GM12878 (cell line): Measurements from ENCODE around the gene PTMA. TPM values are rescaled to one million over a fixed set of nuclear protein-coding genes. Genes with fewer than 3 reads are reported as not detected.

ENCODE experiments used
- ATAC-seq: fragments of 200-7000 bp; cut with Tn5 transposase; 3 replicates; pipeline ENCODE4 v1.9.1; 2020; ENCODE audit warnings: mild to moderate bottlenecking, moderate library complexity
- BruUV-seq: library from RNA; stranded (reverse); fragments of 400-500 nt; replicated peaks from 2 replicates; lab custom pipeline; 2021; lab: Mats Ljungman, UMichigan
- CTCF ChIA-PET: fragments of 300-600 bp; sonication (Branson Sonifier 250); formaldehyde crosslinking; extraction: SDS; loops from one replicate; lab custom pipeline; 2021; ENCODE audit warnings: inconsistent platforms; lab: Yijun Ruan, JAX
- POLR2A ChIA-PET: fragments of 350-600 bp; formaldehyde crosslinking; extraction: SDS; loops from one replicate; lab custom pipeline; 2021; ENCODE audit warnings: inconsistent platforms; lab: Charles Lee
- RAD21 ChIA-PET: fragments of 300-600 bp; sonication (Branson Sonifier 250); formaldehyde crosslinking; loops from one replicate; lab custom pipeline; 2023; ENCODE audit warnings: antibody characterized with exemption; ENCODE audit not compliant: unreplicated experiment; lab: Charles Lee
- SMC1A ChIA-PET: fragments of 300-600 bp; sonication (Branson Sonifier 250); formaldehyde crosslinking; loops from one replicate; lab custom pipeline; 2023; ENCODE audit not compliant: unreplicated experiment, uncharacterized antibody; lab: Charles Lee
- DNase-seq: peaks from one replicate; pipeline ENCODE4 v3.0.0-alpha.2; 2011; ENCODE audit warnings: low read depth, low spot score
- FAIRE-seq: peaks from 3 replicates; lab custom pipeline; 2011; peaks lifted over from hg19 to GRCh38; lab: Jason Lieb, UNC
- H2AFZ ChIP-seq: 2 replicates; pipeline ENCODE4 v1.6.0; 2011; ENCODE audit warnings: low read depth, low read length, control low read depth; ENCODE audit not compliant: control insufficient read depth
- H3K27ac ChIP-seq: 2 replicates; pipeline ENCODE4 v1.5.1; 2011; ENCODE audit warnings: control low read depth; ENCODE audit not compliant: control insufficient read depth, insufficient read depth
- H3K27me3 ChIP-seq, 2 experiments: replicated peaks in 1 of 2; 2 replicates each; pipeline versions ENCODE4 v1.6.0 to v1.6.1; 2011; ENCODE audit warnings: low read length in 1 of 2; ENCODE audit not compliant: control insufficient read depth in 2 of 2, insufficient read depth in 2 of 2
- H3K36me3 ChIP-seq, 2 experiments: 2 replicates each; pipeline ENCODE4 v1.5.1; 2011; ENCODE audit warnings: low read length in 1 of 2; ENCODE audit not compliant: control insufficient read depth in 2 of 2, insufficient read depth in 2 of 2
- H3K4me1 ChIP-seq: 2 replicates; pipeline ENCODE4 v1.6.1; 2011; ENCODE audit warnings: mild to moderate bottlenecking, low read length, moderate library complexity, mixed read lengths; ENCODE audit not compliant: control insufficient read depth, insufficient read depth
- H3K4me2 ChIP-seq: 2 replicates; pipeline ENCODE4 v1.6.0; 2011; ENCODE audit warnings: control low read depth; ENCODE audit not compliant: control insufficient read depth, insufficient read depth
- H3K4me3 ChIP-seq: fragments of 200-600 bp; sonication (generic); 2 replicates; pipeline ENCODE4 v1.5.1; 2016
- H3K79me2 ChIP-seq: 2 replicates; pipeline ENCODE4 v1.6.0; 2011; ENCODE audit warnings: low read length; ENCODE audit not compliant: control insufficient read depth, insufficient read depth
- H3K9ac ChIP-seq: 2 replicates; pipeline ENCODE4 v1.8.0; 2011; ENCODE audit warnings: low read length, control low read depth, mixed read lengths; ENCODE audit not compliant: control insufficient read depth, insufficient read depth
- H3K9me3 ChIP-seq: replicated peaks from 3 replicates; pipeline ENCODE4 v1.5.1; 2011; ENCODE audit warnings: mild to moderate bottlenecking, low read length; ENCODE audit not compliant: control insufficient read depth, insufficient read depth
- H4K20me1 ChIP-seq: 2 replicates; pipeline ENCODE4 v1.6.0; 2011; ENCODE audit not compliant: control insufficient read depth, insufficient read depth
- CEBPB ChIP-seq, 2 experiments: fragments of 150-350 bp in 1 of 2; IDR thresholded peaks; 2 replicates each; pipeline ENCODE4 v1.6.1; 2012 to 2014; ENCODE audit warnings: low read depth in 2 of 2, low read length in 2 of 2, borderline replicate concordance in 1 of 2, inconsistent platforms in 1 of 2
- NR2C2 ChIP-seq: IDR thresholded peaks from 2 replicates; pipeline ENCODE4 v1.6.1; 2011; ENCODE audit warnings: borderline replicate concordance, low read depth; ENCODE audit not compliant: control insufficient read depth, insufficient read length
- TCF12 ChIP-seq: IDR thresholded peaks from 2 replicates; pipeline ENCODE4 v1.6.1; 2011; ENCODE audit warnings: low read depth, mild to moderate bottlenecking, low read length
- WGBS: methylation state at CpG from one replicate; pipeline ENCODE4 v1.1.6; 2016; ENCODE audit warnings: low lambda C conversion rate; ENCODE audit not compliant: insufficient replicate concordance, insufficient coverage; ENCODE audit errors: missing lambda C conversion rate; 5-methylcytosine and 5-hydroxymethylcytosine counted together
- in situ Hi-C: fragments of 300-500 bp; cut with MboI; formaldehyde crosslinking; loops from 9 replicates; pipeline ENCODE4 v1.14.3; 2018; ENCODE audit warnings: mixed read lengths
- intact Hi-C: fragments of 100-400 bp; cut with micrococcal nuclease; formaldehyde crosslinking; loops from one replicate; pipeline ENCODE4 v1.14.2; 2022; ENCODE audit not compliant: unreplicated experiment
- polyA plus RNA-seq, 11 experiments: library from polyadenylated mRNA; depleted of rRNA in 4 of 11; unstranded in 6 of 11; stranded (reverse) in 5 of 11; fragments of >200 nt; fragmentation: Nextera tagmentation in 4 of 11; fragmentation: Illumina TruSeq in 1 of 11; extraction: Ambion mirVana in 4 of 11; extraction: Trizol in 1 of 11; gene quantifications; 1 replicate in 1 of 11; 2 replicates in 10 of 11; pipeline versions ENCODE4 v1.2.1 to v1.2.3, GENCODE V29; 2011 to 2016; ENCODE audit warnings: inconsistent platforms in 2 of 11, missing spikeins in 2 of 11, low read depth in 1 of 11
- small RNA-seq: library from RNA; depleted of rRNA; stranded (forward); fragments of <200 nt; gene quantifications from one replicate; pipeline ENCODE3, GENCODE V24; 2014
- total RNA-seq, 4 experiments: library from RNA; depleted of rRNA in 3 of 4; stranded (reverse); fragments of >200 nt in 3 of 4; fragmentation: Illumina TruSeq in 1 of 4; extraction: Trizol in 1 of 4; gene quantifications; 2 replicates each; pipeline versions ENCODE4 v1.2.1 to v1.2.3, GENCODE V29; 2013 to 2021

PTMA gene
- total and polyA plus RNA-seq, 10 of the 15 experiments (the other 5 are each of a cell fraction or from before 2014, with no cell fraction given), result 1,144 to 5,018 (median 3,464) TPM

DNA sequence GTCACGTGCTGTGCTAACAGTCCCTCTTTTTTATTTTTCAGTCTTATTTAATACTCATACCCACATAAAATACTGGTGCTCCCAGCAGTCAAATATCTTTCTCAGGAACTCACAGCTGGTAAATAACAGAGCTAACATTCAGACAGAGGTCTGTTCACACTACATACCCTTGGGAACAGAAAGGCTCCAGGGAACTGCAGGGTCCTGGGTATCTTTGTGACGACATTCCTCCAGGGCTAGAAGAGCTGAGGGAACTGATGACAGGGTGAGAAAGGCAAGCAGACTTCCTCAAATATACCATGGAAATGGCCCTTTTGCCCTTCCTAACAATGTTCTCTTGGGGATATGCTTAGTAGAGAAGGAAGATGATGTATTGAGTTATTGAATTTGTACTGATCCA, 53.4 kb downstream of the PTMA start:
- TF ChIP-seq NR2C2 (no peak), CEBPB (IDR thresholded peaks at IDR 0.05; ENCODE audit: borderline replicate concordance in 1 of 2, low read depth in 2 of 2, low read length in 2 of 2) (no peak), TCF12 (no peak)
- H3K27ac ChIP-seq, result no peak overlapping the region
- ChIA-PET POLR2A (interaction anchor here (0.6 to 0.7 kb wide), 2 partner anchors 21 to 483 kb away, joined by 3 to 7 read pairs; no protein-coding TSS in a partner anchor), CTCF (interaction anchor here (0.5 to 1.9 kb wide), 9 partner anchors 9 to 136 kb away, joined by 3 to 6 read pairs (median 4); no protein-coding TSS in a partner anchor), RAD21 (interaction anchor here (1.5 kb wide), 1 partner anchor 47 kb away, joined by 7 read pairs; no protein-coding TSS in a partner anchor), SMC1A (interaction anchor here (0.6 to 2.3 kb wide), 4 partner anchors 8 to 101 kb away, joined by 3 to 10 read pairs (median 4); no protein-coding TSS in a partner anchor)
- BruUV-seq, result no TSS peak
- no peaks in the 10 kb centered on the region for H4K20me1 ChIP-seq
- FAIRE-seq (no peak), DNase-seq (no peak), ATAC-seq (no peak)
- no peaks in the 10 kb centered on the region for H3K27me3 ChIP-seq
- WGBS, result 96% methylated on average over 2 of the region's 2 CpGs
- in situ Hi-C loops (no loop called here), intact Hi-C loops (no loop called here)
- H2AFZ ChIP-seq, result no peak overlapping the region
- H3K79me2 ChIP-seq, result no peaks in the 10 kb centered on the region
- H3K9me3 ChIP-seq, result no peaks in the 10 kb centered on the region
- no peak overlapping the region for H3K9ac ChIP-seq
- H3K36me3 ChIP-seq, result no peaks in the 10 kb centered on the region; a peak in 1 of 4 replicates
- H3K4me3 ChIP-seq, result no peak overlapping the region
- peaks cover 7% of the 10 kb centered on the region for H3K4me1 ChIP-seq
- no peak overlapping the region for H3K4me2 ChIP-seq

Small RNA genes lying within 50 kb of the gene (small RNA-seq; reads per million reads assigned to genes)
- gene RF00015, result not detected

Other genes with a start within 250 kb of the PTMA start
- gene NCL, start 244.0 kb upstream of the PTMA start, total RNA-seq (2014; rRNA removed), result 301 and 317 TPM in 2 replicates
- 459 and 461 TPM in 2 replicates for gene NCL, start 244.0 kb upstream of the PTMA start, total RNA-seq (2014; rRNA removed; fragmentation: Illumina TruSeq; extraction: Trizol)
- gene NCL, start 244.0 kb upstream of the PTMA start, total RNA-seq (2021), result 900 and 966 TPM in 2 replicates
- 176 and 189 TPM in 2 replicates for gene NCL, start 244.0 kb upstream of the PTMA start, polyA plus RNA-seq (2011; rRNA removed)
- gene NCL, start 244.0 kb upstream of the PTMA start, polyA plus RNA-seq (2014; fragmentation: Illumina TruSeq; extraction: Trizol), result 1,046 and 1,376 TPM in 2 replicates
- 100 to 1,000 TPM; 123 to 251 TPM for gene NCL, start 244.0 kb upstream of the PTMA start, polyA plus RNA-seq (2014; fragmentation: Nextera tagmentation; extraction: Ambion mirVana)
- 593 and 599 TPM in 2 replicates for gene NCL, start 244.0 kb upstream of the PTMA start, polyA plus RNA-seq (2014; rRNA removed)
- gene NCL, start 244.0 kb upstream of the PTMA start, polyA plus RNA-seq (2016; fragmentation: Nextera tagmentation; extraction: Ambion mirVana), result 1,000 to 10,000 TPM; 1,206 to 1,207 TPM
- gene NMUR1, start 178.1 kb upstream of the PTMA start, total RNA-seq (2014; rRNA removed), result under 0.01 and 0.05 TPM in 2 replicates
- gene NMUR1, start 178.1 kb upstream of the PTMA start, total RNA-seq (2014; rRNA removed; fragmentation: Illumina TruSeq; extraction: Trizol), result not detected in 2 replicates
- 0.08 TPM in 1 of 2 replicates, not detected in the other for gene NMUR1, start 178.1 kb upstream of the PTMA start, total RNA-seq (2021)
- 0.01 and 0.03 TPM in 2 replicates for gene NMUR1, start 178.1 kb upstream of the PTMA start, polyA plus RNA-seq (2011; rRNA removed)
- not detected in 2 replicates for gene NMUR1, start 178.1 kb upstream of the PTMA start, polyA plus RNA-seq (2014; fragmentation: Illumina TruSeq; extraction: Trizol)
- under 1 TPM in 1 of 2 experiments, not detected in 1; 0.02 TPM for gene NMUR1, start 178.1 kb upstream of the PTMA start, polyA plus RNA-seq (2014; fragmentation: Nextera tagmentation; extraction: Ambion mirVana)
- gene NMUR1, start 178.1 kb upstream of the PTMA start, polyA plus RNA-seq (2014; rRNA removed), result 0.03 TPM in 1 of 2 replicates, not detected in the other
- under 1 TPM in 1 of 2 experiments, not detected in 1; 0.04 TPM for gene NMUR1, start 178.1 kb upstream of the PTMA start, polyA plus RNA-seq (2016; fragmentation: Nextera tagmentation; extraction: Ambion mirVana)
- gene TEX44, start 115.7 kb upstream of the PTMA start, total RNA-seq (2014; rRNA removed), result not detected in 2 replicates
- not detected in 2 replicates for gene TEX44, start 115.7 kb upstream of the PTMA start, total RNA-seq (2014; rRNA removed; fragmentation: Illumina TruSeq; extraction: Trizol)
- not detected in 2 replicates for gene TEX44, start 115.7 kb upstream of the PTMA start, total RNA-seq (2021)
- gene TEX44, start 115.7 kb upstream of the PTMA start, polyA plus RNA-seq (2011; rRNA removed), result not detected in 2 replicates
- gene TEX44, start 115.7 kb upstream of the PTMA start, polyA plus RNA-seq (2014; fragmentation: Illumina TruSeq; extraction: Trizol), result not detected in 2 replicates
- not detected for gene TEX44, start 115.7 kb upstream of the PTMA start, polyA plus RNA-seq (2014; fragmentation: Nextera tagmentation; extraction: Ambion mirVana)
- gene TEX44, start 115.7 kb upstream of the PTMA start, polyA plus RNA-seq (2014; rRNA removed), result not detected in 2 replicates
- not detected for gene TEX44, start 115.7 kb upstream of the PTMA start, polyA plus RNA-seq (2016; fragmentation: Nextera tagmentation; extraction: Ambion mirVana)
- gene PDE6D, start 72.8 kb downstream of the PTMA start, total RNA-seq (2014; rRNA removed), result 51.1 and 56.9 TPM in 2 replicates
- 46.0 and 48.0 TPM in 2 replicates for gene PDE6D, start 72.8 kb downstream of the PTMA start, total RNA-seq (2014; rRNA removed; fragmentation: Illumina TruSeq; extraction: Trizol)
- gene PDE6D, start 72.8 kb downstream of the PTMA start, total RNA-seq (2021), result 39.2 and 42.6 TPM in 2 replicates
- 62.5 and 66.9 TPM in 2 replicates for gene PDE6D, start 72.8 kb downstream of the PTMA start, polyA plus RNA-seq (2011; rRNA removed)
- gene PDE6D, start 72.8 kb downstream of the PTMA start, polyA plus RNA-seq (2014; fragmentation: Illumina TruSeq; extraction: Trizol), result 66.2 and 86.5 TPM in 2 replicates
- 10 to 100 TPM in 1 of 2 experiments, 1 to 10 TPM in 1; 8.2 to 15.9 TPM for gene PDE6D, start 72.8 kb downstream of the PTMA start, polyA plus RNA-seq (2014; fragmentation: Nextera tagmentation; extraction: Ambion mirVana)
- gene PDE6D, start 72.8 kb downstream of the PTMA start, polyA plus RNA-seq (2014; rRNA removed), result 47.2 and 61.3 TPM in 2 replicates
- gene PDE6D, start 72.8 kb downstream of the PTMA start, polyA plus RNA-seq (2016; fragmentation: Nextera tagmentation; extraction: Ambion mirVana), result 10 to 100 TPM; 68.9 to 69.4 TPM
- 30.6 and 40.2 TPM in 2 replicates for gene COPS7B, start 77.9 kb downstream of the PTMA start, total RNA-seq (2014; rRNA removed)
- 17.6 and 18.0 TPM in 2 replicates for gene COPS7B, start 77.9 kb downstream of the PTMA start, total RNA-seq (2014; rRNA removed; fragmentation: Illumina TruSeq; extraction: Trizol)
- 37.1 and 40.6 TPM in 2 replicates for gene COPS7B, start 77.9 kb downstream of the PTMA start, total RNA-seq (2021)
- gene COPS7B, start 77.9 kb downstream of the PTMA start, polyA plus RNA-seq (2011; rRNA removed), result 46.6 and 58.8 TPM in 2 replicates
- gene COPS7B, start 77.9 kb downstream of the PTMA start, polyA plus RNA-seq (2014; fragmentation: Illumina TruSeq; extraction: Trizol), result 28.5 and 39.0 TPM in 2 replicates
- 1 to 10 TPM; 6.3 to 9.6 TPM for gene COPS7B, start 77.9 kb downstream of the PTMA start, polyA plus RNA-seq (2014; fragmentation: Nextera tagmentation; extraction: Ambion mirVana)
- gene COPS7B, start 77.9 kb downstream of the PTMA start, polyA plus RNA-seq (2014; rRNA removed), result 46.6 and 50.3 TPM in 2 replicates
- gene COPS7B, start 77.9 kb downstream of the PTMA start, polyA plus RNA-seq (2016; fragmentation: Nextera tagmentation; extraction: Ambion mirVana), result 10 to 100 TPM; 42.8 to 44.1 TPM
- gene NPPC, start 217.9 kb downstream of the PTMA start, total RNA-seq (2014; rRNA removed), result not detected in 2 replicates
- gene NPPC, start 217.9 kb downstream of the PTMA start, total RNA-seq (2014; rRNA removed; fragmentation: Illumina TruSeq; extraction: Trizol), result not detected in 2 replicates
- not detected in 2 replicates for gene NPPC, start 217.9 kb downstream of the PTMA start, total RNA-seq (2021)
- gene NPPC, start 217.9 kb downstream of the PTMA start, polyA plus RNA-seq (2011; rRNA removed), result not detected in 2 replicates
- gene NPPC, start 217.9 kb downstream of the PTMA start, polyA plus RNA-seq (2014; fragmentation: Illumina TruSeq; extraction: Trizol), result not detected in 2 replicates
- gene NPPC, start 217.9 kb downstream of the PTMA start, polyA plus RNA-seq (2014; fragmentation: Nextera tagmentation; extraction: Ambion mirVana), result not detected
- not detected in 2 replicates for gene NPPC, start 217.9 kb downstream of the PTMA start, polyA plus RNA-seq (2014; rRNA removed)
- under 1 TPM in 1 of 2 experiments, not detected in 1; 0.15 TPM for gene NPPC, start 217.9 kb downstream of the PTMA start, polyA plus RNA-seq (2016; fragmentation: Nextera tagmentation; extraction: Ambion mirVana)